ENCODE measurements around the gene TEX22. TPM values are rescaled to one million over a fixed set of nuclear protein-coding genes. Genes with fewer than 3 reads are reported as not detected.

The TEX22 gene
- total and polyA plus RNA-seq, 2 experiments from 2014 or later, result 0.21 TPM

- Mint-ChIP-seq H3K27me3 (ENCODE audit: insufficient read depth, low read depth, poor library complexity) (peaks cover 16% of the 10 kb centered on the region), H3K27ac (no peak overlapping the region), H3K4me1 (peaks cover 6% of the 10 kb centered on the region; the same call in 2 of the 3 replicates), H3K4me3 (no peak overlapping the region), H3K36me3 (ENCODE audit: low read depth) (peaks cover 10% of the 10 kb centered on the region; the same call in 2 of the 3 replicates), H3K9me3 (no peaks in the 10 kb centered on the region)
- no peaks in the 10 kb centered on the region for H3K27me3 ChIP-seq (ENCODE audit: insufficient read depth)
- H2AFZ ChIP-seq, result no peak overlapping the region
- no peak overlapping the region for H3K4me2 ChIP-seq
- H3K9me2 ChIP-seq (ENCODE audit: insufficient read depth), result no peaks in the 10 kb centered on the region
- H3K4me1 ChIP-seq (ENCODE audit: insufficient read depth), result no peaks in the 10 kb centered on the region
- 0 out of 2 replicates have a peak, but pooled peaks cover 14% of the 10 kb centered on the region for H3F3A ChIP-seq (replicated peaks; ENCODE audit: low read depth)
- TF ChIP-seq ZNF114 (CRISPR knock-in tag; IDR thresholded peaks at IDR 0.05), result no peak
- TF ChIP-seq ETS1 (IDR thresholded peaks at IDR 0.05), result no peak
- no peak for TF ChIP-seq CREB1 (CRISPR knock-in tag; IDR thresholded peaks at IDR 0.05; ENCODE audit: low read depth)
- no peak for TF ChIP-seq EZH2 (IDR thresholded peaks at IDR 0.05; ENCODE audit: low read depth, unreplicated experiment)
- no peak for TF ChIP-seq ZNF331 (CRISPR knock-in tag; IDR thresholded peaks at IDR 0.05; ENCODE audit: low read depth)
- H3K79me2 ChIP-seq (replicated peaks; ENCODE audit: insufficient read depth), result no peaks in the 10 kb centered on the region
- peaks cover 5% of the 10 kb centered on the region for H4K20me1 ChIP-seq (replicated peaks; ENCODE audit: insufficient read depth)
- ATAC-seq (no peak), DNase-seq (ENCODE audit: low spot score) (no peak)
- no peak overlapping the region for H3K27ac ChIP-seq (ENCODE audit: low read depth)
- H3K36me3 ChIP-seq (ENCODE audit: insufficient read depth), result no peaks in the 10 kb centered on the region
- no peak overlapping the region for H3K4me3 ChIP-seq
Observed at GRCh38 chr14:105367116-105368031, 31.0 kb upstream of the TEX22 start.

- Mint-ChIP-seq H3K9me3 (peaks cover 2% of the 10 kb centered on the region; the same call in 1 of the 3 replicates), H3K4me1 (peaks cover 6% of the 10 kb centered on the region; the same call in 2 of the 3 replicates), H3K36me3 (ENCODE audit: low read depth) (peaks cover 11% of the 10 kb centered on the region; the same call in 2 of the 3 replicates), H3K27me3 (ENCODE audit: insufficient read depth, low read depth, poor library complexity) (peaks cover 14% of the 10 kb centered on the region), H3K27ac (no peak overlapping the region), H3K4me3 (no peak overlapping the region)
- Histone ChIP-seq H3K4me3 (no peak overlapping the region), H3F3A (replicated peaks; ENCODE audit: low read depth) (0 out of 2 replicates have a peak, but pooled peaks cover 14% of the 10 kb centered on the region), H3K79me2 (replicated peaks; ENCODE audit: insufficient read depth) (no peaks in the 10 kb centered on the region), H3K4me2 (no peak overlapping the region), H2AFZ (no peak overlapping the region), H3K27ac (ENCODE audit: low read depth) (no peak overlapping the region), H3K9me2 (ENCODE audit: insufficient read depth) (no peaks in the 10 kb centered on the region), H3K36me3 (ENCODE audit: insufficient read depth) (no peaks in the 10 kb centered on the region), H3K27me3 (ENCODE audit: insufficient read depth) (no peaks in the 10 kb centered on the region), H3K4me1 (ENCODE audit: insufficient read depth) (no peaks in the 10 kb centered on the region), H4K20me1 (replicated peaks; ENCODE audit: insufficient read depth) (peaks cover 5% of the 10 kb centered on the region)
- no peak for TF ChIP-seq POLR2AphosphoS5 (IDR thresholded peaks at IDR 0.05; ENCODE audit: low read depth)
- no peak for DNase-seq (ENCODE audit: low spot score)
- no peak for ATAC-seq
Observed at GRCh38 chr14:105368032-105368417, 30.3 kb upstream of the TEX22 start.

DNA sequence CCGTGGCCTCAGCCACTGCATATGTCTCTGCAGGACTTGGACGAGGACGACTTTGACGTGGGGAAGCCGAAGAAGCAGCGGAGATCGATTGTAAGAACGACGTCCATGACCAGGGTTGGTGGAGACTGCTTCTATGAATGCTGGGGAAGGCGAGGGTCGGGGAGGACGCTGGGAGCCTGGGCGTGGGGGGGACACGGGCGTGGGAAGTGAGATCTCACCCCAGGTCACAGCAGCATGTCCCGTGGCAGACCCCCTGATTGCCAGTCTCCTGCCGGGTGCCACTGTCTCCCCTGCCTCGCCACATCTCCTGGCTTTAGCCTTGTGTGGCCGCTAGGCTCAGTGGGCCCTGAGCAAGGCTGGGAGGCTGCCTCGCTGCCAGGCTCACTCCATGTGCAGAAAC lies 29.9 kb upstream of the TEX22 start:
- Histone ChIP-seq H3K79me2 (replicated peaks; ENCODE audit: insufficient read depth) (no peaks in the 10 kb centered on the region), H3K36me3 (ENCODE audit: insufficient read depth) (no peaks in the 10 kb centered on the region), H3F3A (replicated peaks; ENCODE audit: low read depth) (0 out of 2 replicates have a peak, but pooled peaks cover 13% of the 10 kb centered on the region), H4K20me1 (replicated peaks; ENCODE audit: insufficient read depth) (peaks cover 5% of the 10 kb centered on the region), H3K4me3 (no peak overlapping the region), H3K4me2 (no peak overlapping the region), H3K9me2 (ENCODE audit: insufficient read depth) (no peaks in the 10 kb centered on the region), H3K27ac (ENCODE audit: low read depth) (no peak overlapping the region), H2AFZ (no peak overlapping the region), H3K4me1 (ENCODE audit: insufficient read depth) (no peaks in the 10 kb centered on the region), H3K27me3 (ENCODE audit: insufficient read depth) (no peaks in the 10 kb centered on the region)
- peaks cover 15% of the 10 kb centered on the region; the same call in 2 of the 3 replicates for H3K36me3 Mint-ChIP-seq (ENCODE audit: low read depth)
- peaks cover 6% of the 10 kb centered on the region; the same call in 2 of the 3 replicates for H3K9me3 Mint-ChIP-seq
- H3K4me3 Mint-ChIP-seq, result no peak overlapping the region
- ATAC-seq (no peak), DNase-seq (ENCODE audit: low spot score) (no peak)
- no peak overlapping the region for H3K27ac Mint-ChIP-seq
- H3K27me3 Mint-ChIP-seq (ENCODE audit: insufficient read depth, low read depth, poor library complexity), result peaks cover 11% of the 10 kb centered on the region
- peaks cover 6% of the 10 kb centered on the region; the same call in 2 of the 3 replicates for H3K4me1 Mint-ChIP-seq
- no peak for TF ChIP-seq REST (IDR thresholded peaks at IDR 0.05; ENCODE audit: unreplicated experiment)
- TF ChIP-seq ETS1 (IDR thresholded peaks at IDR 0.05), result no peak
- no peak for TF ChIP-seq CREB1 (CRISPR knock-in tag; IDR thresholded peaks at IDR 0.05; ENCODE audit: low read depth)
